H1 (cell line): Measurements from ENCODE around the gene MAP3K13. TPM values are rescaled to one million over a fixed set of nuclear protein-coding genes. Genes with fewer than 3 reads are reported as not detected.
A peak's percentile ranks its signal among the peaks of the same experiment; 100 is the strongest.

Experiments
- CTCF ChIA-PET: fragments of 300-600 bp; sonication (Branson Sonifier 250); formaldehyde crosslinking; loops from one replicate; lab custom pipeline; 2021; ENCODE audit not compliant: partially characterized antibody; lab: Charles Lee
- POLR2A ChIA-PET: fragments of 300-600 bp; sonication (Branson Sonifier 250); formaldehyde crosslinking; loops from one replicate; lab custom pipeline; 2021; ENCODE audit warnings: inconsistent platforms; ENCODE audit not compliant: partially characterized antibody; lab: Charles Lee
- DNase-seq, 2 experiments: peaks; one replicate each; pipeline versions ENCODE4 v3.0.0 to v3.0.0-alpha.2; 2010 to 2022; ENCODE audit warnings: low spot score in 2 of 2, low read depth in 1 of 2, mixed read lengths in 1 of 2
- FAIRE-seq: peaks from 2 replicates; lab custom pipeline; 2011; peaks lifted over from hg19 to GRCh38; lab: Jason Lieb, UNC
- H2AFZ ChIP-seq: 2 replicates; pipeline ENCODE4 v1.8.1; 2012; ENCODE audit warnings: low read length, inconsistent platforms
- H2AK5ac ChIP-seq: 2 replicates; pipeline ENCODE4 v1.6.1; 2013; ENCODE audit warnings: low read depth, low read length
- H2BK120ac ChIP-seq: replicated peaks from 2 replicates; pipeline ENCODE3; 2013; ENCODE audit warnings: low read depth, low read length, inconsistent platforms
- H2BK12ac ChIP-seq: 2 replicates; pipeline ENCODE4 v1.6.1; 2013; ENCODE audit warnings: low read depth, low read length
- H2BK15ac ChIP-seq: 2 replicates; pipeline ENCODE4 v1.6.1; 2013; ENCODE audit warnings: low read length
- H2BK20ac ChIP-seq: 2 replicates; pipeline ENCODE4 v1.6.1; 2013; ENCODE audit warnings: low read length
- H2BK5ac ChIP-seq: 2 replicates; pipeline ENCODE4 v1.6.1; 2013; ENCODE audit warnings: low read depth, low read length
- H3K14ac ChIP-seq: 2 replicates; pipeline ENCODE4 v1.6.1; 2013; ENCODE audit warnings: inconsistent platforms; ENCODE audit not compliant: insufficient read length
- H3K18ac ChIP-seq: 2 replicates; pipeline ENCODE4 v1.6.1; 2013; ENCODE audit warnings: low read length; ENCODE audit errors: extremely low read depth
- H3K23ac ChIP-seq: 2 replicates; pipeline ENCODE4 v1.6.1; 2013; ENCODE audit warnings: inconsistent platforms; ENCODE audit not compliant: insufficient read length
- H3K23me2 ChIP-seq: 2 replicates; pipeline ENCODE4 v1.6.1; 2013; ENCODE audit warnings: low read depth, low read length
- H3K27ac ChIP-seq: 2 replicates; pipeline ENCODE4 v1.6.1; 2011; ENCODE audit warnings: low read depth, low read length, inconsistent platforms
- H3K27me3 ChIP-seq, 4 experiments: replicated peaks in 1 of 4; 1 replicate in 1 of 4; 2 replicates in 3 of 4; pipeline versions ENCODE4 v1.6.1 to v1.8.1; 2011 to 2013; ENCODE audit warnings: low read length in 3 of 4, mild to moderate bottlenecking in 3 of 4, inconsistent platforms in 2 of 4, mixed read lengths in 2 of 4, moderate library complexity in 1 of 4; ENCODE audit not compliant: control insufficient read depth in 3 of 4, insufficient read depth in 3 of 4; ENCODE audit errors: extremely low read depth in 1 of 4
- H3K36me3 ChIP-seq, 4 experiments: 2 replicates each; pipeline versions ENCODE4 v1.6.1 to v1.8.1; 2011 to 2013; ENCODE audit warnings: mild to moderate bottlenecking in 4 of 4, low read length in 3 of 4, moderate library complexity in 2 of 4, control low read depth in 1 of 4, inconsistent platforms in 1 of 4; ENCODE audit not compliant: insufficient read depth in 4 of 4, control insufficient read depth in 2 of 4
- H3K4ac ChIP-seq: replicated peaks from 2 replicates; pipeline ENCODE3; 2013; ENCODE audit warnings: low read length, low read depth, mixed read lengths, inconsistent platforms; ENCODE audit not compliant: insufficient read length
- H3K4me1 ChIP-seq, 4 experiments: replicated peaks in 1 of 4; 1 replicate in 1 of 4; 2 replicates in 3 of 4; pipeline versions ENCODE4 v1.6.1 to v1.8.1; 2011 to 2013; ENCODE audit warnings: low read length in 3 of 4, inconsistent platforms in 2 of 4, mixed read lengths in 1 of 4; ENCODE audit not compliant: insufficient read depth in 4 of 4, control insufficient read depth in 3 of 4
- H3K4me2 ChIP-seq, 2 experiments: 2 replicates each; pipeline versions ENCODE4 v1.6.1 to v1.8.1; 2011 to 2013; ENCODE audit warnings: low read depth in 2 of 2, low read length in 2 of 2, control low read depth in 1 of 2, inconsistent platforms in 1 of 2, mild to moderate bottlenecking in 1 of 2; ENCODE audit not compliant: insufficient read depth in 1 of 2
- H3K4me3 ChIP-seq, 4 experiments: fragments of 200-600, 300-600 bp in 1 of 4; sonication (generic), shearing (Covaris generic), sonication (Bioruptor Twin) in 1 of 4; 2 replicates each; pipeline versions ENCODE4 v1.5.1 to v1.8.1; 2011 to 2016; ENCODE audit warnings: low read length in 4 of 4, low read depth in 3 of 4, control low read depth in 2 of 4, inconsistent platforms in 2 of 4, mild to moderate bottlenecking in 2 of 4, mixed read lengths in 1 of 4, moderate library complexity in 1 of 4; ENCODE audit not compliant: insufficient read depth in 2 of 4; ENCODE audit errors: extremely low read depth in 1 of 4
- H3K56ac ChIP-seq: replicated peaks from 2 replicates; pipeline ENCODE3; 2013; ENCODE audit warnings: low read depth, mild to moderate bottlenecking, mixed read lengths, low read length, inconsistent platforms; ENCODE audit not compliant: insufficient read length
- H3K79me1 ChIP-seq: 2 replicates; pipeline ENCODE4 v1.6.1; 2013; ENCODE audit warnings: low read depth, low read length, control low read depth
- H3K79me2 ChIP-seq, 2 experiments: 2 replicates each; pipeline versions ENCODE4 v1.6.1 to v1.8.1; 2012 to 2013; ENCODE audit warnings: low read length in 2 of 2, mild to moderate bottlenecking in 2 of 2, inconsistent platforms in 1 of 2; ENCODE audit not compliant: insufficient read depth in 2 of 2, control insufficient read depth in 1 of 2
- H3K9ac ChIP-seq, 4 experiments: replicated peaks in 1 of 4; 1 replicate in 1 of 4; 2 replicates in 3 of 4; pipeline versions ENCODE4 v1.6.1 to v1.8.1; 2011 to 2013; ENCODE audit warnings: low read depth in 3 of 4, low read length in 3 of 4, control low read depth in 2 of 4, mild to moderate bottlenecking in 2 of 4, moderate library complexity in 2 of 4, inconsistent platforms in 1 of 4; ENCODE audit errors: extremely low read depth in 1 of 4
- H3K9me3 ChIP-seq, 2 experiments: 2 replicates each; pipeline versions ENCODE4 v1.6.1 to v1.8.1; 2012 to 2013; ENCODE audit warnings: mild to moderate bottlenecking in 2 of 2, moderate library complexity in 2 of 2, control low read depth in 1 of 2, inconsistent platforms in 1 of 2, low read depth in 1 of 2, low read length in 1 of 2, mixed read lengths in 1 of 2; ENCODE audit not compliant: insufficient read depth in 2 of 2
- H4K20me1 ChIP-seq, 2 experiments: replicated peaks in 1 of 2; 2 replicates each; pipeline versions ENCODE3 to v1.8.1; 2011 to 2013; ENCODE audit warnings: inconsistent platforms in 2 of 2, low read length in 2 of 2, mild to moderate bottlenecking in 1 of 2; ENCODE audit not compliant: insufficient read depth in 2 of 2, control insufficient read depth in 1 of 2
- H4K5ac ChIP-seq: 2 replicates; pipeline ENCODE4 v1.6.1; 2013; ENCODE audit warnings: low read length, low read depth, mixed read lengths, inconsistent platforms; ENCODE audit not compliant: insufficient read length
- H4K8ac ChIP-seq: 2 replicates; pipeline ENCODE4 v1.8.0; 2013; ENCODE audit warnings: mild to moderate bottlenecking, moderate library complexity, low read length, inconsistent platforms; ENCODE audit not compliant: insufficient read depth; ENCODE audit errors: extremely low read depth
- H4K91ac ChIP-seq: replicated peaks from 2 replicates; pipeline ENCODE3; 2013; ENCODE audit warnings: low read length, mixed read lengths, inconsistent platforms; ENCODE audit not compliant: insufficient read length
- CBX5 ChIP-seq: fragments of 300-800, 300-1000 bp; sonication (generic); IDR thresholded peaks from 2 replicates; pipeline ENCODE4 v1.7.1; 2016; ENCODE audit warnings: antibody characterized with exemption, low read length, low read depth
- CTBP2 ChIP-seq: IDR thresholded peaks from 2 replicates; pipeline ENCODE4 v1.7.0; 2011; ENCODE audit warnings: borderline replicate concordance, mild to moderate bottlenecking, moderate library complexity, mixed read lengths, low read length; ENCODE audit not compliant: insufficient read depth, insufficient read length
- JUND ChIP-seq: IDR thresholded peaks from 2 replicates; pipeline ENCODE4 v1.6.1; 2011; ENCODE audit warnings: mild to moderate bottlenecking, improper control_type of control experiment, low read length
- KDM4A ChIP-seq: IDR thresholded peaks from one replicate; pipeline ENCODE4 v1.7.1; 2012; ENCODE audit warnings: low read depth, mild to moderate bottlenecking, moderate library complexity, low read length, inconsistent platforms; ENCODE audit not compliant: severe bottlenecking
- KDM5A ChIP-seq: fragments of 200-600 bp; IDR thresholded peaks from 2 replicates; pipeline ENCODE4 v1.7.1; 2012; ENCODE audit warnings: mild to moderate bottlenecking, low read length, inconsistent platforms, mixed read lengths
- POLR2AphosphoS5 ChIP-seq: IDR thresholded peaks from 2 replicates; pipeline ENCODE4 v1.6.1; 2011; ENCODE audit warnings: low read depth, low read length
- RAD21 ChIP-seq, 2 experiments: IDR thresholded peaks in 1 of 2; conservative IDR thresholded peaks in 1 of 2; 2 replicates each; pipeline ENCODE4 v1.6.1; 2011; ENCODE audit warnings: low read depth in 2 of 2, low read length in 2 of 2, improper control_type of control experiment in 1 of 2, inconsistent platforms in 1 of 2, mild to moderate bottlenecking in 1 of 2, moderate library complexity in 1 of 2
- WGBS, 2 experiments: shearing (Covaris generic) in 1 of 2; methylation state at CpG; one replicate each; pipeline versions ENCODE4 v1.1.6 to v1.1.7; 2013 to 2015; ENCODE audit warnings: low lambda C conversion rate in 2 of 2, mixed read lengths in 2 of 2, inconsistent platforms in 1 of 2, low coverage in 1 of 2, missing lambda C conversion rate in 1 of 2; ENCODE audit not compliant: insufficient replicate concordance in 2 of 2, insufficient coverage in 1 of 2, insufficient read length in 1 of 2; ENCODE audit errors: extremely low coverage in 1 of 2, missing lambda C conversion rate in 1 of 2; 5-methylcytosine and 5-hydroxymethylcytosine counted together
- polyA plus RNA-seq, 7 experiments: library from polyadenylated mRNA; depleted of rRNA in 3 of 7; stranded (reverse) in 5 of 7; unstranded in 2 of 7; fragments of >200 nt in 5 of 7; fragments of 200-250 nt in 2 of 7; gene quantifications; 1 replicate in 5 of 7; 2 replicates in 1 of 7; 4 replicates in 1 of 7; pipeline versions ENCODE4 v1.2.1 to v1.2.3, GENCODE V29; 2011 to 2013; ENCODE audit warnings: missing spikeins in 2 of 7, mixed read lengths in 2 of 7
- total RNA-seq: library from RNA; stranded (reverse); fragmentation: NEBNext Ultra II Directional; extraction: Animal tissue kit (Norgen Biotek cat#: 25700); gene quantifications from 2 replicates; pipeline ENCODE4 v1.2.1, GENCODE V29; 2021
- TF ChIP-seq, protein P1 (sequence below), 3 experiments: IDR thresholded peaks; 1 replicate in 2 of 3; 2 replicates in 1 of 3; pipeline versions ENCODE4 v1.5.1 to v1.6.1; 2011; ENCODE audit warnings: low read length in 3 of 3, mild to moderate bottlenecking in 3 of 3, inconsistent platforms in 2 of 3, low read depth in 1 of 3, moderate library complexity in 1 of 3; ENCODE audit not compliant: insufficient read depth in 1 of 3; ENCODE audit errors: control extremely low read depth in 1 of 3
- TF ChIP-seq, protein P2 (sequence below): IDR thresholded peaks from 2 replicates; pipeline ENCODE4 v1.6.1; 2011; ENCODE audit warnings: low read depth, mild to moderate bottlenecking, low read length; ENCODE audit not compliant: insufficient read depth

Gene MAP3K13
- total and polyA plus RNA-seq, 2 of the 8 experiments (the other 6 are each of a cell fraction or from before 2014, with no cell fraction given) = 6.8 to 17.9 TPM

DNA sequence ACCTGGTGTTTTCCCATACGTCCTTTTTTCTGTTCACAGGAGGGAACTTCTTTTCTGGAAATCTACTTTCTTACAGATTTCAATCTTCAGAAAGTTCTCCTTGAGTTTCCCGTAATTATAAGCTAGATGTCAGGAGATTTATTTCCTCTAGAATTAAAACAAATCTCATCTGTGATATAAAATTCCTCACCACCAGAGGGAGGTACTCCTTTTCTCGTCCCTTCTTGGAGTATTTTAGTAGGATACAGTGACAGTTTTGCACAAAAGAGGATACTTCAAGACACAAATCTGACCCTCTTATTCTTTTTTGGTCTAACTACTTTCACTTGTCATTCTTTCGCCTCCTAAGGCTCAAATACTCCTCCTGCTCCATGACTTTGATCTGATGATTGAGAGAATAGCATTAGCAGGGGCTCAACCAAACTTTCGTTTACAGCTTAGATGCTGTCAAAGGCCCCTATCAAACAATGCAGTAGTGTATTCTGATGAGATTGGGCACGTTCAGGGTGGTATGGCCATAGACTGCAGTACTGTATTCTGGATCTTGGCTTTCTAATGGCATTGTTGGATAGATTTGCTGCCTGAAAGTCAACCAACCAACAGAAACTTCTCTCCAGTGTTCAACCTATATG is 97.9 kb downstream of the MAP3K13 start:
- Histone ChIP-seq H2BK20ac (no peak overlapping the region), H3K23ac (no peak overlapping the region), H2AFZ (no peak overlapping the region), H3K36me3 (no peaks in the 10 kb centered on the region), H2BK15ac (no peak overlapping the region), H4K5ac (no peak overlapping the region), H2BK5ac (no peak overlapping the region), H3K79me2 (no peaks in the 10 kb centered on the region), H3K4me3 (no peak overlapping the region), H3K4me2 (no peak overlapping the region), H2BK12ac (no peak overlapping the region), H3K4me1 (no peaks in the 10 kb centered on the region), H3K18ac (no peak overlapping the region), H3K14ac (no peak overlapping the region), H3K9ac (no peak overlapping the region), H2AK5ac (no peak overlapping the region), H4K91ac (no peak overlapping the region), H3K4ac (no peak overlapping the region), H3K56ac (no peak overlapping the region), H4K8ac (no peak overlapping the region), H3K79me1 (no peaks in the 10 kb centered on the region), H3K9me3 (no peaks in the 10 kb centered on the region), H2BK120ac (no peak overlapping the region), H3K27ac (no peak overlapping the region), H3K27me3 (no peaks in the 10 kb centered on the region), H4K20me1 (no peaks in the 10 kb centered on the region), H3K23me2 (no peaks in the 10 kb centered on the region; the same call in 1 of the 2 replicates)
- ChIA-PET CTCF (interaction anchor here (0.6 to 2.8 kb wide), 40 partner anchors 9 to 835 kb away, joined by 3 to 22 read pairs (median 4); partner anchors contain the start of gene SENP2), POLR2A (interaction anchor here (1.0 to 1.7 kb wide), 4 partner anchors 29 to 125 kb away, joined by 3 to 5 read pairs (median 4); partner anchors contain the start of genes SENP2 and TMEM41A)
- FAIRE-seq (no peak), DNase-seq (no peak)
- WGBS, 2 experiments = 63% methylated on average over 6 of the region's 6 CpGs; no CpG with 5 or more reads in 1 of the 2 experiments
- peak; percentile 39 to 44 for TF ChIP-seq RAD21 (IDR thresholded peaks at IDR 0.05 in 1 of 2, conservative IDR thresholded peaks at IDR 0.05 in 1 of 2; ENCODE audit: low read depth in 2 of 2, low read length in 2 of 2)
- TF ChIP-seq, protein P1, sequence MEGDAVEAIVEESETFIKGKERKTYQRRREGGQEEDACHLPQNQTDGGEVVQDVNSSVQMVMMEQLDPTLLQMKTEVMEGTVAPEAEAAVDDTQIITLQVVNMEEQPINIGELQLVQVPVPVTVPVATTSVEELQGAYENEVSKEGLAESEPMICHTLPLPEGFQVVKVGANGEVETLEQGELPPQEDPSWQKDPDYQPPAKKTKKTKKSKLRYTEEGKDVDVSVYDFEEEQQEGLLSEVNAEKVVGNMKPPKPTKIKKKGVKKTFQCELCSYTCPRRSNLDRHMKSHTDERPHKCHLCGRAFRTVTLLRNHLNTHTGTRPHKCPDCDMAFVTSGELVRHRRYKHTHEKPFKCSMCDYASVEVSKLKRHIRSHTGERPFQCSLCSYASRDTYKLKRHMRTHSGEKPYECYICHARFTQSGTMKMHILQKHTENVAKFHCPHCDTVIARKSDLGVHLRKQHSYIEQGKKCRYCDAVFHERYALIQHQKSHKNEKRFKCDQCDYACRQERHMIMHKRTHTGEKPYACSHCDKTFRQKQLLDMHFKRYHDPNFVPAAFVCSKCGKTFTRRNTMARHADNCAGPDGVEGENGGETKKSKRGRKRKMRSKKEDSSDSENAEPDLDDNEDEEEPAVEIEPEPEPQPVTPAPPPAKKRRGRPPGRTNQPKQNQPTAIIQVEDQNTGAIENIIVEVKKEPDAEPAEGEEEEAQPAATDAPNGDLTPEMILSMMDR (IDR thresholded peaks at IDR 0.05; ENCODE audit: control extremely low read depth in 1 of 3, insufficient read depth in 1 of 3, low read depth in 1 of 3, low read length in 3 of 3) = peak in 2 of 3 experiments; percentile 25 to 45; a peak in 2 of 4 replicates
- TF ChIP-seq CBX5 = no peak
- no peak for TF ChIP-seq JUND
- no peak for TF ChIP-seq POLR2AphosphoS5
- TF ChIP-seq KDM4A = no peak
- TF ChIP-seq, protein P2, sequence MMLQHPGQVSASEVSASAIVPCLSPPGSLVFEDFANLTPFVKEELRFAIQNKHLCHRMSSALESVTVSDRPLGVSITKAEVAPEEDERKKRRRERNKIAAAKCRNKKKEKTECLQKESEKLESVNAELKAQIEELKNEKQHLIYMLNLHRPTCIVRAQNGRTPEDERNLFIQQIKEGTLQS = no peak
- no peak for TF ChIP-seq CTBP2
- TF ChIP-seq KDM5A = no peak
